ENCODE data around the gene WT1. TPM values are rescaled to one million over a fixed set of nuclear protein-coding genes. Genes with fewer than 3 reads are reported as not detected.

WT1 gene
- total and polyA plus RNA-seq, 9 donors, result 28.2 to 171 (median 73.8) TPM

DNA sequence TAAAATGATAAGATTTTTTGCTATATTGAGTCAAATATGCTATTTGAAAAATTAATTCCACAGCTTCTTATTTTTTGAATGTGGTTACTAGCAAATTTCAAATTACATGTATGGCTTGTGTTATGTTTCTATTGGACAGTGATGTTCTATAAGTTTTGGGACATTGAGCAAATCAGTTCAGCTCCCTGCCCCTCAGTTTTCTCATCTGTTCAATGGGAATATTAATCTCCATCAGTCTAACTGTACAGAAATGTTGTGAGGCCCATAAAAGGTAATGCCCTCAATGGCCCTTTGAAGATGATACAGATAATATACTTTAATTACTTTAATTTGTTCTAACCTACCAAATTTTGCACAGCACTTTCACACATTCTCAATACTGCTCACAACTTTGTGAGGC is 15.2 kb downstream of the WT1 start:
- Histone ChIP-seq H3K27me3 (no peaks in the 10 kb centered on the region), H3K4me3 (no peak overlapping the region), H3K9me3 (no peaks in the 10 kb centered on the region), H3K4me1 (ENCODE audit: insufficient read depth) (peaks cover 2% of the 10 kb centered on the region), H3K36me3 (no peaks in the 10 kb centered on the region), H3K27ac (no peak overlapping the region)
- TF ChIP-seq, protein P1, sequence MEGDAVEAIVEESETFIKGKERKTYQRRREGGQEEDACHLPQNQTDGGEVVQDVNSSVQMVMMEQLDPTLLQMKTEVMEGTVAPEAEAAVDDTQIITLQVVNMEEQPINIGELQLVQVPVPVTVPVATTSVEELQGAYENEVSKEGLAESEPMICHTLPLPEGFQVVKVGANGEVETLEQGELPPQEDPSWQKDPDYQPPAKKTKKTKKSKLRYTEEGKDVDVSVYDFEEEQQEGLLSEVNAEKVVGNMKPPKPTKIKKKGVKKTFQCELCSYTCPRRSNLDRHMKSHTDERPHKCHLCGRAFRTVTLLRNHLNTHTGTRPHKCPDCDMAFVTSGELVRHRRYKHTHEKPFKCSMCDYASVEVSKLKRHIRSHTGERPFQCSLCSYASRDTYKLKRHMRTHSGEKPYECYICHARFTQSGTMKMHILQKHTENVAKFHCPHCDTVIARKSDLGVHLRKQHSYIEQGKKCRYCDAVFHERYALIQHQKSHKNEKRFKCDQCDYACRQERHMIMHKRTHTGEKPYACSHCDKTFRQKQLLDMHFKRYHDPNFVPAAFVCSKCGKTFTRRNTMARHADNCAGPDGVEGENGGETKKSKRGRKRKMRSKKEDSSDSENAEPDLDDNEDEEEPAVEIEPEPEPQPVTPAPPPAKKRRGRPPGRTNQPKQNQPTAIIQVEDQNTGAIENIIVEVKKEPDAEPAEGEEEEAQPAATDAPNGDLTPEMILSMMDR (IDR thresholded peaks at IDR 0.05), result no peak
- TF ChIP-seq POLR2A (IDR thresholded peaks at IDR 0.05) (no peak), EP300 (IDR thresholded peaks at IDR 0.05) (no peak)
- intact Hi-C loops (cut with DNase I), result no loop called here
- DNase-seq, result no peak

DNA sequence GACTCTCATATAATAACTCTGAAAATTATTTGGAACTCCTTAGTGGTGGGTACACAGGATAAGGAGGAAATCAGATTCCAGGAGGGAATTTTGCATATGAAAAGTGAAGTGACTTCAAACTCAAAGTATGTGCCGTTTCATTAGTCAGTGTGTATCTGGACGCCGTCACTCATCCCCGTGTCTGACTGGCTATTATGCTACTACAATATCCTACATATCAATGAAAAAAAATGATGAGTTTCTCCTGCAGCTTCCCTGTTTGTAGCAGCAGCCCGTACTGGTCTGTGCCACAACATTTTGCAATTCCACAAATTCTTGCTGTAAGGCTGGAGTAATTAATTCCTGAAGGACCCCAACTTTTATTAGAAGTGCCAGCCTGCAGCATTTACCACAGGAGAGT is 16.5 kb downstream of the WT1 start:
- no peak overlapping the region for H3K27ac ChIP-seq
- intact Hi-C loops (cut with DNase I), result no loop called here
- WGBS, 3 donors, result 53 to 60% (median 54%) methylated on average over 5 of the region's 5 CpGs
- H3K27me3 ChIP-seq, result no peaks in the 10 kb centered on the region
- DNase-seq, result no peak
- TF ChIP-seq, protein P1 (IDR thresholded peaks at IDR 0.05), result no peak
- no peak for TF ChIP-seq POLR2A (IDR thresholded peaks at IDR 0.05)
- TF ChIP-seq EP300 (IDR thresholded peaks at IDR 0.05), result no peak
- no peaks in the 10 kb centered on the region for H3K36me3 ChIP-seq
- H3K4me1 ChIP-seq (ENCODE audit: insufficient read depth), result peaks cover 4% of the 10 kb centered on the region
- H3K9me3 ChIP-seq, result no peaks in the 10 kb centered on the region
- no peak overlapping the region for H3K4me3 ChIP-seq

DNA sequence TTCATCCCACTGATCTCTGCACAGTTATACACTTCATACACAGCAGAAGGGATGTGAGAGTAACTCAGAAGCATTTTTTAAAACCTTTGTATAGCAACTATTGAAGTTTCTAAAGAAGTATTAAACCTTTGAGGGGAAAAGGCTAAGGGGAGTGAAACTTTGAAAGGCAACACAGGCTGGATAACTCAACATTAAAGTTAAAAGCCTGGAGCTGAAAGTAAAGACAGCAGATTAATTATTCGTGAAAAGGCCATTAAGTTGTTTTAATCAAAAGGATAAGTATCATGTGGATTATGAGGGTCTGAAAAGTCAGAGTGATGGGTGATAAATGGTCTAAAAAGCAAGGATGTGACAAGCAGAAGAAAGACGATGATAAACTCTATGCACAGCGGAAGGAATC is 17.5 kb downstream of the WT1 start:
- WGBS, 3 donors, result 79 to 81% (median 81%) methylated on average over 3 of the region's 3 CpGs
- H3K27me3 ChIP-seq, result no peaks in the 10 kb centered on the region
- TF ChIP-seq EP300 (IDR thresholded peaks at IDR 0.05), result no peak
- TF ChIP-seq, protein P1 (IDR thresholded peaks at IDR 0.05), result no peak
- no peak for TF ChIP-seq POLR2A (IDR thresholded peaks at IDR 0.05)

DNA sequence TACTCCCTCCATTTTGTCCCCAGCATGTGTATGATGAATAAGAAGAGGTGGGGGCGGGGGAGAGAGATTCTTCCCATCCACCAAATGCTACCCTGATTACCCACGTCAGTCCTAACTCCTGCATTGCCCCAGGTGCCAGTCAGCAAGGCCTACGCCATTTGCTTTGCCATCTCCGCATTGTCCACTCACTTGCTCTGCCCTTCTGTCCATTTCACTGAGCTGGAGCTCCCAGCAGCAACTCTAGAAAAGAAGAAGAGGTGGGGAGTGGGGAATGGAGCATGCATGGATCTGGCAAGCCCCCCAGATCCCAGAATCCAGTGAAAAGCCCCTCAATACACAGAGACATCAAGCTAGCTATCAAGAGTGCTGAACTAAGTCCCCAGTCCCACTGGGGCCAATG is 19.0 kb downstream of the WT1 start:
- no peaks in the 10 kb centered on the region for H3K9me3 ChIP-seq
- DNase-seq, result no peak
- H3K4me1 ChIP-seq (ENCODE audit: insufficient read depth), result peaks cover 4% of the 10 kb centered on the region
- intact Hi-C loops (cut with DNase I), result no loop called here
- no peak for TF ChIP-seq EP300 (IDR thresholded peaks at IDR 0.05)
- TF ChIP-seq, protein P1 (IDR thresholded peaks at IDR 0.05), result no peak
- no peak for TF ChIP-seq POLR2A (IDR thresholded peaks at IDR 0.05)
- no peak overlapping the region for H3K27ac ChIP-seq
- H3K27me3 ChIP-seq, result no peaks in the 10 kb centered on the region
- no peaks in the 10 kb centered on the region for H3K36me3 ChIP-seq
- 87 to 95% (median 92%) methylated on average over 4 of the region's 4 CpGs for WGBS, 3 donors
- no peak overlapping the region for H3K4me3 ChIP-seq

More for the DNA sequence above, 17.5 kb downstream of the WT1 start:
- Histone ChIP-seq H3K27ac (no peak overlapping the region), H3K9me3 (no peaks in the 10 kb centered on the region), H3K4me3 (no peak overlapping the region), H3K4me1 (ENCODE audit: insufficient read depth) (peaks cover 4% of the 10 kb centered on the region), H3K36me3 (no peaks in the 10 kb centered on the region)
- intact Hi-C loops (cut with DNase I), result no loop called here
- DNase-seq, result no peak

DNA sequence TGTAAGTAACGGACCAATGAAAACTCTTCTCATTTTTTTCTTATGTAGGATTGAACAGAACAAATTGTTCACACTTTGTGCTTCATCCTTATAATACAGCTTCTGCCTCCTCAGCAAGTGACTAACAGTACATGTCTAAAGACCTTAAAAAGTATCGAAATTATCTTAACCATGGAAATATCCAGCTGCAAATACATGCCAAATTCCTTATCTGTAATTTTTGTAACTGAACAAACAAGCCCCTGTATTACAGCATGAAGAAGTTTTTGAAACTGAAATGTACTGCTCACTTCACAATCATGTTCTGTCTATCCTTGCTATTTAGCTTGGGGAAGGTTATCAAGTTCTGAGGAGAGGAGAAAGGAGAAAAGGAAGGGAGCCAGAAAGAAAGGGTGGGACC is 20.4 kb downstream of the WT1 start:
- H3K36me3 ChIP-seq, result no peaks in the 10 kb centered on the region
- intact Hi-C loops (cut with DNase I), result no loop called here
- 34 to 35% (median 35%) methylated on average over 2 of the region's 2 CpGs for WGBS, 3 donors
- H3K27me3 ChIP-seq, result no peaks in the 10 kb centered on the region
- H3K4me1 ChIP-seq (ENCODE audit: insufficient read depth), result peaks cover 2% of the 10 kb centered on the region
- no peak overlapping the region for H3K4me3 ChIP-seq
- no peaks in the 10 kb centered on the region for H3K9me3 ChIP-seq
- no peak overlapping the region for H3K27ac ChIP-seq
- TF ChIP-seq, protein P1 (IDR thresholded peaks at IDR 0.05), result no peak
- TF ChIP-seq EP300 (IDR thresholded peaks at IDR 0.05) (no peak), POLR2A (IDR thresholded peaks at IDR 0.05) (no peak)
- no peak for DNase-seq
